ENCODE measurements around the gene RBM33. TPM values are rescaled to one million over a fixed set of nuclear protein-coding genes. Genes with fewer than 3 reads are reported as not detected.

Gene RBM33
- polyA plus RNA-seq, 3 donors, result 15.0 to 27.7 (median 22.2) TPM

DNA sequence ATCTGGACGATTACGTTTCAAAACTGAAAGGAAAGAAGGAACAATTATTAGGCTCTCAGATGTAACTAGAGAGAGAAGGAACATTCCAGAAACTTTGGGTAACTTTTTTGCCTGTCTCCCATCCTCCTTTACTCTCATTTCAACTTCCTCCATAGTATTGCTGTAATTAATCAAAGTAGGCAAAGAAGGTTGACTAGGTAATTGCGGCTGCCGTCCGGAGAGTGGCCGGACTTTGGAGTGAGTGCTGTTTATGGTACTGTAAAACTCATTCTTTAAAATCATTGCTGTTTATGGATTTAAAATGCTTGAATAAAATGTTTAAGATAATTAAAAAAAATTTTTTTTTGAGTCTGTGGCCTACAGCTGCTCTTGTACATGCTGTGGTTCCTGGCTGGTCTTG lies 56.4 kb downstream of the RBM33 start:
- H3K4me1 ChIP-seq (ENCODE audit: control insufficient read depth in 1 of 2, insufficient read depth in 2 of 2, low read length in 2 of 2), result no peaks in the 10 kb centered on the region
- H3K36me3 ChIP-seq (replicated peaks in 1 of 2; ENCODE audit: control insufficient read depth in 1 of 2, insufficient read depth in 2 of 2, low read length in 2 of 2), result peaks cover 59 to 72% of the 10 kb centered on the region in 2 donors
- H3K4me3 ChIP-seq (replicated peaks in 1 of 3; ENCODE audit: low read depth in 2 of 3, low read length in 3 of 3), result no peak overlapping the region
- peak overlapping the region in 1 of 7 donors; percentile 51 for H3K27ac Mint-ChIP-seq
- no CpG with 5 or more reads among the region's 6 CpGs for WGBS (ENCODE audit: insufficient coverage)
- H3K36me3 Mint-ChIP-seq, result peaks cover 48 to 61% of the 10 kb centered on the region in 2 donors
- H3K27ac ChIP-seq (ENCODE audit: low read depth in 1 of 2, low read length in 2 of 2), result no peak overlapping the region
- H3K4me1 Mint-ChIP-seq, result peaks cover 4% of the 10 kb centered on the region
- intact Hi-C loops (cut with micrococcal nuclease), result no loop called here
- H3K27me3 ChIP-seq (ENCODE audit: control insufficient read depth in 2 of 2, insufficient read depth in 2 of 2, low read length in 2 of 2), result no peaks in the 10 kb centered on the region
- H3K4me2 ChIP-seq (replicated peaks; ENCODE audit: extremely low read depth, low read length, poor library complexity, severe bottlenecking), result no peak overlapping the region
- no peak overlapping the region for H3K9ac ChIP-seq (ENCODE audit: insufficient read depth, low read length, poor library complexity, severe bottlenecking)
- H3K79me2 ChIP-seq (ENCODE audit: insufficient read depth, low read length), result peaks cover 54% of the 10 kb centered on the region
- no peaks in the 10 kb centered on the region for H3K9me3 Mint-ChIP-seq
- peaks cover 0 to 3% (median 0%) of the 10 kb centered on the region in 3 donors for H3K27me3 Mint-ChIP-seq (ENCODE audit: low read depth in 3 of 3)
- H3K9me3 ChIP-seq (replicated peaks in 1 of 2; ENCODE audit: control insufficient read depth in 1 of 2, insufficient read depth in 1 of 2, low read length in 2 of 2), result no peaks in the 10 kb centered on the region
- no peak overlapping the region for H2AFZ ChIP-seq (ENCODE audit: insufficient read depth, low read depth, low read length, poor library complexity, severe bottlenecking)
- H4K20me1 ChIP-seq (ENCODE audit: insufficient read depth, low read length), result peaks cover 95% of the 10 kb centered on the region
- H3K4me3 Mint-ChIP-seq, result no peak overlapping the region
- TF ChIP-seq, protein P1, sequence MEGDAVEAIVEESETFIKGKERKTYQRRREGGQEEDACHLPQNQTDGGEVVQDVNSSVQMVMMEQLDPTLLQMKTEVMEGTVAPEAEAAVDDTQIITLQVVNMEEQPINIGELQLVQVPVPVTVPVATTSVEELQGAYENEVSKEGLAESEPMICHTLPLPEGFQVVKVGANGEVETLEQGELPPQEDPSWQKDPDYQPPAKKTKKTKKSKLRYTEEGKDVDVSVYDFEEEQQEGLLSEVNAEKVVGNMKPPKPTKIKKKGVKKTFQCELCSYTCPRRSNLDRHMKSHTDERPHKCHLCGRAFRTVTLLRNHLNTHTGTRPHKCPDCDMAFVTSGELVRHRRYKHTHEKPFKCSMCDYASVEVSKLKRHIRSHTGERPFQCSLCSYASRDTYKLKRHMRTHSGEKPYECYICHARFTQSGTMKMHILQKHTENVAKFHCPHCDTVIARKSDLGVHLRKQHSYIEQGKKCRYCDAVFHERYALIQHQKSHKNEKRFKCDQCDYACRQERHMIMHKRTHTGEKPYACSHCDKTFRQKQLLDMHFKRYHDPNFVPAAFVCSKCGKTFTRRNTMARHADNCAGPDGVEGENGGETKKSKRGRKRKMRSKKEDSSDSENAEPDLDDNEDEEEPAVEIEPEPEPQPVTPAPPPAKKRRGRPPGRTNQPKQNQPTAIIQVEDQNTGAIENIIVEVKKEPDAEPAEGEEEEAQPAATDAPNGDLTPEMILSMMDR (IDR thresholded peaks at IDR 0.05), result no peak
- no peak for DNase-seq

DNA sequence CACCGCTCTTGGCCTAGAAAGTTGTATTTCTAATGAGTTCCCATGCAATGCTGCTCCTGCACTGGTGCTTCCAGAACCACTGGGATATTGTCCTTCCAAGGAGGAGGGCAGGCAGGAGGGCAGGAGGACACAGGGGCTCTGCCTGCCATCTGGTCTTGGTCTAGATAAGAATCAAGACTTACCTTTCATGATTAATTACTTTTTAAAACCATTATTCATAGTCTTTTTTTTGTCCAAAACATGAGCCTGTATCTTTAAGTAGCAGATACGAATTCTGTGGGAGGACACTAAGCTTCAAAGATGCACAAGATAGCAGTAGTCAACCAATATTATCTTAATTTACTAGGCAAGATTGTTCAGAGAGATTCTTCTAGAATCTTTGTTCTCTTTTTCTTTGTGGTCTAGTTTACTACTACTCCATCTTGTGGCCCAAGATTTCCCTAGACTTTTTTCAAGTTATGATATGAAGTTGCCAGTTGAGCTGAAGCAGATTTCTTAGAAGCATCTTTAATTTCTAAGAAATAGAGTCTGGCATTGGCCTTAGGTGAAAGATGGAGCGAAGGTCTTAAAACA lies 57.6 kb downstream of the RBM33 start:
- peaks cover 42% of the 10 kb centered on the region for H3K79me2 ChIP-seq (ENCODE audit: insufficient read depth, low read length)

More for the DNA sequence above, 57.6 kb downstream of the RBM33 start:
- peaks cover 69 to 75% of the 10 kb centered on the region in 2 donors for H3K36me3 ChIP-seq (replicated peaks in 1 of 2; ENCODE audit: control insufficient read depth in 1 of 2, insufficient read depth in 2 of 2, low read length in 2 of 2)
- no peak overlapping the region for H3K4me2 ChIP-seq (replicated peaks; ENCODE audit: extremely low read depth, low read length, poor library complexity, severe bottlenecking)
- peaks cover 2% of the 10 kb centered on the region for H3K4me1 Mint-ChIP-seq
- peaks cover 94% of the 10 kb centered on the region for H4K20me1 ChIP-seq (ENCODE audit: insufficient read depth, low read length)
- no peak overlapping the region for H2AFZ ChIP-seq (ENCODE audit: insufficient read depth, low read depth, low read length, poor library complexity, severe bottlenecking)
- no peaks in the 10 kb centered on the region for H3K4me1 ChIP-seq (ENCODE audit: control insufficient read depth in 1 of 2, insufficient read depth in 2 of 2, low read length in 2 of 2)
- DNase-seq, result no peak
- peaks cover 0 to 3% (median 0%) of the 10 kb centered on the region in 3 donors for H3K27me3 Mint-ChIP-seq (ENCODE audit: low read depth in 3 of 3)
- TF ChIP-seq, protein P1 (IDR thresholded peaks at IDR 0.05), result no peak
- H3K4me3 Mint-ChIP-seq, result no peak overlapping the region
- H3K27me3 ChIP-seq (ENCODE audit: control insufficient read depth in 2 of 2, insufficient read depth in 2 of 2, low read length in 2 of 2), result no peaks in the 10 kb centered on the region
- H3K4me3 ChIP-seq (replicated peaks in 1 of 3; ENCODE audit: low read depth in 2 of 3, low read length in 3 of 3), result no peak overlapping the region
- 100% methylated on average over 1 of the region's 3 CpGs for WGBS (ENCODE audit: insufficient coverage)
- no peaks in the 10 kb centered on the region for H3K9me3 Mint-ChIP-seq
- intact Hi-C loops (cut with micrococcal nuclease), result no loop called here
- H3K9me3 ChIP-seq (replicated peaks in 1 of 2; ENCODE audit: control insufficient read depth in 1 of 2, insufficient read depth in 1 of 2, low read length in 2 of 2), result no peaks in the 10 kb centered on the region
- no peak overlapping the region for H3K9ac ChIP-seq (ENCODE audit: insufficient read depth, low read length, poor library complexity, severe bottlenecking)
- no peak overlapping the region for H3K27ac ChIP-seq (ENCODE audit: low read depth in 1 of 2, low read length in 2 of 2)
- peaks cover 55 to 56% of the 10 kb centered on the region in 2 donors for H3K36me3 Mint-ChIP-seq
- H3K27ac Mint-ChIP-seq, result no peak overlapping the region
